ENCODE results near the gene PAGR1.

The PAGR1 gene

DNA sequence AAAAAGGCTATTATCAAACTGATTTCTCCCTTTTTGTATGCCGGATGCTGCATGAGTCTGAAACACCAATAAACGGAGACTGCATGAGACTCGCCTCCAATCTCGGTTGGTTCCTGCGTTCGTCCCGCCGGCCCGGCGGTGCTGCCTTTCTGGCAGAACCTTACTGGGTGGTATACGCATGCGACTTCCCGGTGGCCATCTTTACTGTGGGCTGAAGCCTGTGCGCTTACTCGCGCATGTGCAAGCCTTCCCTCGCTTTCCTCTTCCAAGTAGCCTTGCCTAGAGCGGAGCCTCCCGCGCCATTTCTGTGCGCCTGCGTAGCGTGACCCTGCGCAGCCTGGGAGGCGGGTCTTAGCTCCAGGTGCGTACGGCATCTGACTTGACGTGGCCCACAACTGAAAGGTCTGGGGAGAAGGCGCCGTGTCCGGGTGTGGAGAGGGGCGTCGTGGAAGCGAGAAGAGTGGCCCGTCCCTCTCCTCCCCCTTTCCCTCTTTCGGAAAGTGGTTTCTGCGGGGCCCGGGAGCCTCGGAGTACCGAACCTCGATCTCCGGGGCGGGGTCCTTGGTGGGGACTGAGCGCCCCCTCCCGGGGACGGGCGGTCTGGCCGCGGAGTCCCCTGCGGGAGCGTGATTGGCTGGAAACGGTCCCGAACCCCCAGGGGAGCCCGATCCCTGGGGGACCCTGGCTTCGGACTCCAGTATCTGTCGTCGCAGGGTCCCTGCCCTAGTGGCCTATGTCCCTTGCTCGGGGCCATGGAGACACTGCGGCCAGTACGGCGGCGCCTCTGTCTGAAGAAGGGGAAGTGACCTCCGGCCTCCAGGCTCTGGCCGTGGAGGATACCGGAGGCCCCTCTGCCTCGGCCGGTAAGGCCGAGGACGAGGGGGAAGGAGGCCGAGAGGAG is at the start of gene PAGR1:
Gene PAGR1, plus strand, starts transcription at position 360 of the 901 bp plus-strand sequence. Its CDS starts 374 bp downstream, at position 734.
- peak; percentile 60 for ATAC-seq
- TF ChIP-seq RARB (CRISPR knock-in tag; IDR thresholded peaks at IDR 0.05), result no peak
- TF ChIP-seq ZNF8 (CRISPR knock-in tag; IDR thresholded peaks at IDR 0.05), result no peak
- no peak for TF ChIP-seq ESRRG (CRISPR knock-in tag; IDR thresholded peaks at IDR 0.05)
- no peak for TF ChIP-seq ZNF565 (CRISPR knock-in tag; conservative IDR thresholded peaks at IDR 0.05; ENCODE audit: low read depth)
- TF ChIP-seq ZNF70 (CRISPR knock-in tag; IDR thresholded peaks at IDR 0.05), result no peak
- TF ChIP-seq TCF4 (CRISPR knock-in tag; IDR thresholded peaks at IDR 0.05; ENCODE audit: borderline replicate concordance), result no peak
- TF ChIP-seq BACH2 (CRISPR knock-in tag; IDR thresholded peaks at IDR 0.05; ENCODE audit: borderline replicate concordance), result no peak
- TF ChIP-seq ZC3H10 (CRISPR knock-in tag; IDR thresholded peaks at IDR 0.05), result no peak
- TF ChIP-seq ZFP3 (CRISPR knock-in tag; IDR thresholded peaks at IDR 0.05), result no peak
- no peak for TF ChIP-seq ISL1 (CRISPR knock-in tag; IDR thresholded peaks at IDR 0.05)
- no peak for TF ChIP-seq CSDC2 (CRISPR knock-in tag; IDR thresholded peaks at IDR 0.05)
- no peak for TF ChIP-seq SNAI2 (CRISPR knock-in tag; IDR thresholded peaks at IDR 0.05)
- TF ChIP-seq TOX (CRISPR knock-in tag; IDR thresholded peaks at IDR 0.05; ENCODE audit: borderline replicate concordance), result no peak
- TF ChIP-seq, protein P1, sequence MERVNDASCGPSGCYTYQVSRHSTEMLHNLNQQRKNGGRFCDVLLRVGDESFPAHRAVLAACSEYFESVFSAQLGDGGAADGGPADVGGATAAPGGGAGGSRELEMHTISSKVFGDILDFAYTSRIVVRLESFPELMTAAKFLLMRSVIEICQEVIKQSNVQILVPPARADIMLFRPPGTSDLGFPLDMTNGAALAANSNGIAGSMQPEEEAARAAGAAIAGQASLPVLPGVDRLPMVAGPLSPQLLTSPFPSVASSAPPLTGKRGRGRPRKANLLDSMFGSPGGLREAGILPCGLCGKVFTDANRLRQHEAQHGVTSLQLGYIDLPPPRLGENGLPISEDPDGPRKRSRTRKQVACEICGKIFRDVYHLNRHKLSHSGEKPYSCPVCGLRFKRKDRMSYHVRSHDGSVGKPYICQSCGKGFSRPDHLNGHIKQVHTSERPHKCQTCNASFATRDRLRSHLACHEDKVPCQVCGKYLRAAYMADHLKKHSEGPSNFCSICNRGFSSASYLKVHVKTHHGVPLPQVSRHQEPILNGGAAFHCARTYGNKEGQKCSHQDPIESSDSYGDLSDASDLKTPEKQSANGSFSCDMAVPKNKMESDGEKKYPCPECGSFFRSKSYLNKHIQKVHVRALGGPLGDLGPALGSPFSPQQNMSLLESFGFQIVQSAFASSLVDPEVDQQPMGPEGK (CRISPR knock-in tag; IDR thresholded peaks at IDR 0.05; ENCODE audit: borderline replicate concordance), result no peak
- TF ChIP-seq, protein P2, sequence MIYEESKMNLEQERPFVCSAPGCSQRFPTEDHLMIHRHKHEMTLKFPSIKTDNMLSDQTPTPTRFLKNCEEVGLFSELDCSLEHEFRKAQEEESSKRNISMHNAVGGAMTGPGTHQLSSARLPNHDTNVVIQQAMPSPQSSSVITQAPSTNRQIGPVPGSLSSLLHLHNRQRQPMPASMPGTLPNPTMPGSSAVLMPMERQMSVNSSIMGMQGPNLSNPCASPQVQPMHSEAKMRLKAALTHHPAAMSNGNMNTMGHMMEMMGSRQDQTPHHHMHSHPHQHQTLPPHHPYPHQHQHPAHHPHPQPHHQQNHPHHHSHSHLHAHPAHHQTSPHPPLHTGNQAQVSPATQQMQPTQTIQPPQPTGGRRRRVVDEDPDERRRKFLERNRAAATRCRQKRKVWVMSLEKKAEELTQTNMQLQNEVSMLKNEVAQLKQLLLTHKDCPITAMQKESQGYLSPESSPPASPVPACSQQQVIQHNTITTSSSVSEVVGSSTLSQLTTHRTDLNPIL (CRISPR knock-in tag; IDR thresholded peaks at IDR 0.05; ENCODE audit: low read depth), result no peak

DNA sequence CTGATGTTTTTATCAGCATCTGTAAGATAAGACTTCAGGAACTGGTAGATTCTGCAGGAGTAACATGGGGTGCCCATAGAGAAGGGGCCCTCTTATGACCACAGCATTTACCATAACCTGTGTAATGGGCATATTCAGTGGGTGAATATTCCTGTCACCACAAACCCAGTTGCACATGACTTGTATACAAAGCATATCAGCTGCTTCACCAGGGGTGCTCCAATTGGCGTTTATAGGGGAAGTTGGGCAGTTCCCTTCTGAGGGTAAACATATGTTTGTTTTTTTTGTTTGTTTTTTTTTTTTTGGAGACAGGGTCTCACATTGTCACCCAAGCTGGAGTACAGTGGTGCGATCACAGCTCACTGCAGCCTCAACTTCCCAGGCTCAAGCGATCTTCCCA is 49.4 kb upstream of the PAGR1 start:
- TF ChIP-seq ARNTL (CRISPR knock-in tag; IDR thresholded peaks at IDR 0.05; ENCODE audit: borderline replicate concordance, low read depth) (no peak), ZC3H10 (CRISPR knock-in tag; IDR thresholded peaks at IDR 0.05) (no peak), GLIS3 (CRISPR knock-in tag; IDR thresholded peaks at IDR 0.05) (no peak), ZNF565 (CRISPR knock-in tag; conservative IDR thresholded peaks at IDR 0.05; ENCODE audit: low read depth) (no peak), PPARA (CRISPR knock-in tag; IDR thresholded peaks at IDR 0.05; ENCODE audit: borderline replicate concordance) (no peak), ZFP3 (CRISPR knock-in tag; IDR thresholded peaks at IDR 0.05) (no peak), ESRRG (CRISPR knock-in tag; IDR thresholded peaks at IDR 0.05) (no peak), BACH2 (CRISPR knock-in tag; IDR thresholded peaks at IDR 0.05; ENCODE audit: borderline replicate concordance) (no peak), ZNF8 (CRISPR knock-in tag; IDR thresholded peaks at IDR 0.05) (no peak), SNAI2 (CRISPR knock-in tag; IDR thresholded peaks at IDR 0.05) (no peak), ZFP30 (CRISPR knock-in tag; IDR thresholded peaks at IDR 0.05) (no peak)
- TF ChIP-seq, protein P3, sequence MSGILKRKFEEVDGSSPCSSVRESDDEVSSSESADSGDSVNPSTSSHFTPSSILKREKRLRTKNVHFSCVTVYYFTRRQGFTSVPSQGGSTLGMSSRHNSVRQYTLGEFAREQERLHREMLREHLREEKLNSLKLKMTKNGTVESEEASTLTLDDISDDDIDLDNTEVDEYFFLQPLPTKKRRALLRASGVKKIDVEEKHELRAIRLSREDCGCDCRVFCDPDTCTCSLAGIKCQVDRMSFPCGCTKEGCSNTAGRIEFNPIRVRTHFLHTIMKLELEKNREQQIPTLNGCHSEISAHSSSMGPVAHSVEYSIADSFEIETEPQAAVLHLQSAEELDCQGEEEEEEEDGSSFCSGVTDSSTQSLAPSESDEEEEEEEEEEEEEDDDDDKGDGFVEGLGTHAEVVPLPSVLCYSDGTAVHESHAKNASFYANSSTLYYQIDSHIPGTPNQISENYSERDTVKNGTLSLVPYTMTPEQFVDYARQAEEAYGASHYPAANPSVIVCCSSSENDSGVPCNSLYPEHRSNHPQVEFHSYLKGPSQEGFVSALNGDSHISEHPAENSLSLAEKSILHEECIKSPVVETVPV (CRISPR knock-in tag; IDR thresholded peaks at IDR 0.05), result no peak
- TF ChIP-seq, protein P4, sequence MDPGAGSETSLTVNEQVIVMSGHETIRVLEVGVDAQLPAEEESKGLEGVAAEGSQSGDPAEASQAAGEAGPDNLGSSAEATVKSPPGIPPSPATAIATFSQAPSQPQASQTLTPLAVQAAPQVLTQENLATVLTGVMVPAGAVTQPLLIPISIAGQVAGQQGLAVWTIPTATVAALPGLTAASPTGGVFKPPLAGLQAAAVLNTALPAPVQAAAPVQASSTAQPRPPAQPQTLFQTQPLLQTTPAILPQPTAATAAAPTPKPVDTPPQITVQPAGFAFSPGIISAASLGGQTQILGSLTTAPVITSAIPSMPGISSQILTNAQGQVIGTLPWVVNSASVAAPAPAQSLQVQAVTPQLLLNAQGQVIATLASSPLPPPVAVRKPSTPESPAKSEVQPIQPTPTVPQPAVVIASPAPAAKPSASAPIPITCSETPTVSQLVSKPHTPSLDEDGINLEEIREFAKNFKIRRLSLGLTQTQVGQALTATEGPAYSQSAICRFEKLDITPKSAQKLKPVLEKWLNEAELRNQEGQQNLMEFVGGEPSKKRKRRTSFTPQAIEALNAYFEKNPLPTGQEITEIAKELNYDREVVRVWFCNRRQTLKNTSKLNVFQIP (CRISPR knock-in tag; IDR thresholded peaks at IDR 0.05; ENCODE audit: borderline replicate concordance, low read depth), result no peak

DNA sequence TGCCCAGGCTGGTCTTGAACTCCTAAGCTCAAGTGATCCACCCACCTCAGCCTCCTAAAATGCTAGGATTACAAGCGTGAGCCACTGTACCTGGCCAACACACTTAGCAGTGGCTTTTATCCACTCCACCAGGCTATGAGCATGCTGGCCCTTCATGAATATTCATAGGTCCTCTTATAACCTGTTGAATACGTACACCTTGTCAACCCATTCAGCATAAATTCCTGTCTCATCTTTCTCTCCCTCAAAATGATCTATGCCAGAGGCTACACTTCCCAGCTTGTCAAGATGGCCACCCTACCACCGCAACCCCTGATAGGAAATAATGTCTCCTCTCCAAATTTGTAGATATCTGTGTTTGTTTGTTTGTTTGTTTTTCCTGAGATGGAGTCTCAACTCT is 48.9 kb upstream of the PAGR1 start:
- no peak for TF ChIP-seq ZFP30 (CRISPR knock-in tag; IDR thresholded peaks at IDR 0.05)
- no peak for TF ChIP-seq ISL1 (CRISPR knock-in tag; IDR thresholded peaks at IDR 0.05)
- no peak for TF ChIP-seq ZNF8 (CRISPR knock-in tag; IDR thresholded peaks at IDR 0.05)
- TF ChIP-seq ZNF565 (CRISPR knock-in tag; conservative IDR thresholded peaks at IDR 0.05; ENCODE audit: low read depth), result no peak
- no peak for TF ChIP-seq TCF4 (CRISPR knock-in tag; IDR thresholded peaks at IDR 0.05; ENCODE audit: borderline replicate concordance)
- no peak for TF ChIP-seq ZNF70 (CRISPR knock-in tag; IDR thresholded peaks at IDR 0.05)
- no peak for TF ChIP-seq ZC3H10 (CRISPR knock-in tag; IDR thresholded peaks at IDR 0.05)
- no peak for TF ChIP-seq ZFP3 (CRISPR knock-in tag; IDR thresholded peaks at IDR 0.05)
- no peak for ATAC-seq

More for the DNA sequence above, 49.4 kb upstream of the PAGR1 start:
- no peak for ATAC-seq

Data from SK-N-SH treated with all-trans-retinoic acid at 6 μM for 48 hours (cell line).